Posterior vena cava (tissue), 2 donors: ENCODE data around the gene UTP15. TPM values are rescaled to one million over a fixed set of nuclear protein-coding genes. Genes with fewer than 3 reads are reported as not detected.

Experiments
- DNase-seq: peaks from one replicate; pipeline ENCODE4 v3.0.0-alpha.2; 2020; ENCODE audit warnings: low spot score
- intact Hi-C, 2 donors: fragments of 100-400 bp; cut with DNase I; formaldehyde crosslinking; loops; one replicate each; pipeline versions ENCODE4 v1.14.1 to v1.14.2; 2022 to 2023
- long read RNA-seq, 2 donors: library from polyadenylated mRNA; unstranded; transcript quantifications; one replicate each; pipeline ENCODE4 v2.0.0, GENCODE V29; 2020 to 2021
- total RNA-seq, 2 donors: library from RNA; stranded (reverse); fragmentation: NEBNext Ultra II Directional; extraction: Animal tissue kit (Norgen Biotek cat#: 25700); gene quantifications; one replicate each; pipeline ENCODE4 v1.2.1, GENCODE V29; 2021
- donor health status: DM: yes; HTN: yes; CAD: no.
- donor health status: DM: yes; HTN: yes; CAD: no.

Gene UTP15
- 10 to 100 TPM; 17.6 to 17.7 TPM for total RNA-seq
- long read RNA-seq, donor 1, partial matches to known transcripts = 2 of 6 reads
- long read RNA-seq, donor 1, other reads (novel, unspliced or antisense) = 0 of 6 reads
- long read RNA-seq, donor 2, transcript UTP15-201 (13 exons, 3,687 nt) = major isoform, 9 of 13 reads
- long read RNA-seq, donor 2, partial matches to known transcripts = 2 of 13 reads
- long read RNA-seq, donor 2, other reads (novel, unspliced or antisense) = 2 of 13 reads

- peak; percentile 100 for DNase-seq
- intact Hi-C loops = no loop called here
Measured at GRCh38 chr5:73565139-73565968, at the start of gene UTP15, which contains the start of gene ANKRA2. TSS of gene UTP15 (plus strand) at chr5:73565743. CDS start at chr5:73567345, 1,602 bp downstream. TSS of gene ANKRA2 (minus strand) at chr5:73565639. CDS start at chr5:73562881, 2,758 bp downstream.

GRCh38 chr5:73519531-73520283 lies 45.8 kb upstream of the UTP15 start:
- DNase-seq = no peak
- intact Hi-C loops = no loop called here

GRCh38 chr5:73522989-73523388 lies 42.6 kb upstream of the UTP15 start:
- DNase-seq = no peak
- intact Hi-C loops = no loop called here

- intact Hi-C loops = no loop called here
- no peak for DNase-seq
Measured at GRCh38 chr5:73523861-73524260, 41.7 kb upstream of the UTP15 start.

- DNase-seq = no peak
- intact Hi-C loops = loop anchor here in 1 of 2 donors (5.0 kb wide), 1 partner anchor 272 kb away; no protein-coding TSS in a partner anchor
Measured at GRCh38 chr5:73525606-73526203, 39.8 kb upstream of the UTP15 start.

GRCh38 chr5:73528248-73528647 lies 37.3 kb upstream of the UTP15 start:
- no peak for DNase-seq
- intact Hi-C loops = loop anchor here in 1 of 2 donors (5.0 kb wide), 1 partner anchor 269 kb away; no protein-coding TSS in a partner anchor

- DNase-seq = no peak
- intact Hi-C loops = loop anchor here in 1 of 2 donors (5.0 kb wide), 1 partner anchor 268 kb away; no protein-coding TSS in a partner anchor
Measured at GRCh38 chr5:73529081-73529480, 36.5 kb upstream of the UTP15 start.

- intact Hi-C loops = no loop called here
- DNase-seq = no peak
Measured at GRCh38 chr5:73531356-73531755, 34.2 kb upstream of the UTP15 start.

- intact Hi-C loops = no loop called here
- DNase-seq = no peak
Measured at GRCh38 chr5:73532195-73532594, 33.3 kb upstream of the UTP15 start.

- intact Hi-C loops = no loop called here
- DNase-seq = no peak
Measured at GRCh38 chr5:73534011-73534644, 31.4 kb upstream of the UTP15 start.

GRCh38 chr5:73534971-73535370 lies 30.6 kb upstream of the UTP15 start:
- intact Hi-C loops = no loop called here
- no peak for DNase-seq

GRCh38 chr5:73539730-73540129 lies 25.8 kb upstream of the UTP15 start:
- DNase-seq = no peak
- intact Hi-C loops = no loop called here

- DNase-seq = no peak
- intact Hi-C loops = no loop called here
Measured at GRCh38 chr5:73540192-73540591, 25.4 kb upstream of the UTP15 start.

GRCh38 chr5:73542020-73542419 lies 23.5 kb upstream of the UTP15 start:
- intact Hi-C loops = no loop called here
- no peak for DNase-seq

GRCh38 chr5:73544429-73545402 lies 20.8 kb upstream of the UTP15 start:
- no peak for DNase-seq
- intact Hi-C loops = no loop called here

GRCh38 chr5:73545403-73545779 lies 20.2 kb upstream of the UTP15 start:
- intact Hi-C loops = no loop called here
- DNase-seq = no peak

GRCh38 chr5:73550016-73550415 lies 15.5 kb upstream of the UTP15 start:
- intact Hi-C loops = no loop called here
- DNase-seq = no peak

GRCh38 chr5:73552642-73553041 lies 12.9 kb upstream of the UTP15 start:
- no peak for DNase-seq
- intact Hi-C loops = no loop called here
